K562 (cell line): ENCODE results near the gene NT5C3B. TPM values are rescaled to one million over a fixed set of nuclear protein-coding genes. Genes with fewer than 3 reads are reported as not detected.

Experiments used
- CBX1 ChIP-seq: sonication (generic); IDR thresholded peaks from 2 replicates; pipeline ENCODE4 v1.6.1; 2016; ENCODE audit warnings: antibody characterized with exemption, low read depth, mild to moderate bottlenecking
- GABPA ChIP-seq: fragments of 200-800 bp; sonication (Bioruptor generic); conservative IDR thresholded peaks from 2 replicates; pipeline ENCODE4 v1.6.1; 2016; ENCODE audit warnings: low read depth, missing genetic modification characterization, missing compliant biosample characterization
- polyA plus RNA-seq, 8 experiments: library from polyadenylated mRNA; depleted of rRNA in 4 of 8; stranded (reverse) in 5 of 8; unstranded in 3 of 8; fragments of >200 nt; fragmentation: Nextera tagmentation in 2 of 8; fragmentation: Illumina TruSeq in 1 of 8; extraction: Ambion mirVana in 2 of 8; extraction: Trizol in 1 of 8; gene quantifications; 2 replicates each; pipeline versions ENCODE4 v1.2.1 to v1.2.3, GENCODE V29; 2011 to 2014; ENCODE audit warnings: inconsistent platforms in 1 of 8, missing spikeins in 1 of 8
- total RNA-seq, 7 experiments: library from RNA; depleted of rRNA in 6 of 7; stranded (reverse); fragments of >200 nt in 6 of 7; fragmentation: Illumina TruSeq in 2 of 7; extraction: Trizol in 2 of 7; gene quantifications; 2 replicates each; pipeline versions ENCODE4 v1.2.1 to v1.2.3, GENCODE V29; 2011 to 2021; ENCODE audit warnings: low replicate concordance in 1 of 7
- TF ChIP-seq, protein P1 (sequence below): fragments of 250-450 bp; sonication (Bioruptor Pico); IDR thresholded peaks from 2 replicates; pipeline ENCODE4 v1.4.0; 2020; ENCODE audit warnings: mild to moderate bottlenecking, moderate library complexity
- TF ChIP-seq, protein P2 (sequence below): fragments of 250-450 bp; sonication (Bioruptor Pico); IDR thresholded peaks from 2 replicates; pipeline ENCODE4 v1.5.0; 2021; ENCODE audit warnings: mild to moderate bottlenecking, moderate library complexity

The NT5C3B gene
- total and polyA plus RNA-seq, 9 of the 15 experiments (the other 6 are each of a cell fraction or from before 2014, with no cell fraction given), result 2.0 to 166 (median 85.0) TPM

DNA sequence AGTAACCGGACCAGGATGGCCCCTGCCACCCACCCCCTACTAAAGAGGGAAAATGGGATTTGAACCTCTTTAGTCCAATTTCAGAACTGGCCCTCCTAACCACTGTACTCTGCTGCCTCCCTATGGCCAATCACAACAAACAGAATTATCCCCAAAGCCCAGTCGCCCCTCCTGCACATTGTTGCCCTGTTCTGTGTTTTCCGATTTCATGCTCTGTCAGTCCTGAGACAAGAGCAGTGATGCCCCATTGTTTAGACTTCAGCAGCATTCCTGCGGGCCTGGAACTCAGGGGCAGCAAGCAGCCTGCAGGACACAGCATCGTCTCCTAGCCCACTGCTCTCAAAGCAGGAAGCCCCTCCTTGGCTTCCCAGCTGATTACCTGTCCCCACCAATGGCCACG lies 49.7 kb upstream of the NT5C3B start (continued):
- TF ChIP-seq, protein P1, sequence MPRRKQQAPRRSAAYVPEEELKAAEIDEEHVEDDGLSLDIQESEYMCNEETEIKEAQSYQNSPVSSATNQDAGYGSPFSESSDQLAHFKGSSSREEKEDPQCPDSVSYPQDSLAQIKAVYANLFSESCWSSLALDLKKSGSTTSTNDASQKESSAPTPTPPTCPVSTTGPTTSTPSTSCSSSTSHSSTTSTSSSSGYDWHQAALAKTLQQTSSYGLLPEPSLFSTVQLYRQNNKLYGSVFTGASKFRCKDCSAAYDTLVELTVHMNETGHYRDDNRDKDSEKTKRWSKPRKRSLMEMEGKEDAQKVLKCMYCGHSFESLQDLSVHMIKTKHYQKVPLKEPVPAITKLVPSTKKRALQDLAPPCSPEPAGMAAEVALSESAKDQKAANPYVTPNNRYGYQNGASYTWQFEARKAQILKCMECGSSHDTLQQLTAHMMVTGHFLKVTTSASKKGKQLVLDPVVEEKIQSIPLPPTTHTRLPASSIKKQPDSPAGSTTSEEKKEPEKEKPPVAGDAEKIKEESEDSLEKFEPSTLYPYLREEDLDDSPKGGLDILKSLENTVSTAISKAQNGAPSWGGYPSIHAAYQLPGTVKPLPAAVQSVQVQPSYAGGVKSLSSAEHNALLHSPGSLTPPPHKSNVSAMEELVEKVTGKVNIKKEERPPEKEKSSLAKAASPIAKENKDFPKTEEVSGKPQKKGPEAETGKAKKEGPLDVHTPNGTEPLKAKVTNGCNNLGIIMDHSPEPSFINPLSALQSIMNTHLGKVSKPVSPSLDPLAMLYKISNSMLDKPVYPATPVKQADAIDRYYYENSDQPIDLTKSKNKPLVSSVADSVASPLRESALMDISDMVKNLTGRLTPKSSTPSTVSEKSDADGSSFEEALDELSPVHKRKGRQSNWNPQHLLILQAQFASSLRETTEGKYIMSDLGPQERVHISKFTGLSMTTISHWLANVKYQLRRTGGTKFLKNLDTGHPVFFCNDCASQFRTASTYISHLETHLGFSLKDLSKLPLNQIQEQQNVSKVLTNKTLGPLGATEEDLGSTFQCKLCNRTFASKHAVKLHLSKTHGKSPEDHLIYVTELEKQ (CRISPR knock-in tag), result no peak
- TF ChIP-seq GABPA, result no peak
- no peak for TF ChIP-seq CBX1
- TF ChIP-seq, protein P2, sequence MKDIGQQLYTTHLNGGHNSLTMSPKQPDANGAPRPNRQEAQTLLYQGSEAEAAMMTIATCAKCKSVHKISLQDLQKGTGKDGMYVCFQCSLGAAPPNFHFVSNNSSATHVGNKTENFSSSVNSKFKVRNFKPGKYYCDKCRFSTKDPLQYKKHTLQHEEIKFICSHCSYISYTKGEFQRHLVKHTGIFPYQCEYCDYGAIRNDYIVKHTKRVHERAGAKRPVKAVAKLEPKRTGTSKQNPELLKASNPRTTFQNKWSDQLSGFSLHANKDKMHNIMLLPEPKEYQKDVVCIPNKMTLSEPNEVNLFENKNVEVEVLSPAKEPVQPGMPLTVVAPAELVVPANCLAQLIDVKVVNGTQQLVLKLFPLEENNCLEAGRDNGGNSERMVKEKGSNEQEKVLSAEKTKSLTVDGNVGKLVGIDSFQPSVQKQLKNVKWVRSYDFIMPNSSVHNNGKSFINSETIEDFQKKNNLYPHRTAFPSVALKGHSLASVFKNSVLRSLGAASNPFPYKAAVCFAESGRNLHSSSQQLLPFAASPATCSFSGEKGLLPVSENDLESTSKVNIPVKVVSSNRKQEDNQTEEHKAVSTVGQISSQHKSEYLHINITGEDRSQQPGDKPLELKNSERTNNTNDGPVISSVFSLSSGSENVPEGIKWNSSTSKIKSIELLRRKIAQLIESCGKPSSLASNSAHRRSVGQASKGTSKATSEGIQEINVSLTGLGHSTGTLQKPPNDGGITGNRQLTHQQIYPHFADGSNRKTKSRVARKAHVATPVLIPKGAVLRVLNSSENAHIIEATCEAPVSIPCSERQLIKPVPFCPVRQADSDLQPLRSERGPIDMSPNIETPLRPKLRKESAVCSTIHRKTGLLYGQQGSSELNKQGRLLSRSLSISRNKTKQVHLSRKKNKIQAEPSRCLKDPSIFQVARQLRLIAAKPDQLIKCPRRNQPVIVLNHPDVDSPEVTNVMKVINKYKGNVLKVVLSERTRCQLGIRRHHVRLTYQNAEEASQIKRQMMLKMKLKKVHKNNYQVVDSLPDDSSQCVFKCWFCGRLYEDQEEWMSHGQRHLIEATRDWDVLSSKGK (CRISPR knock-in tag), result no peak
